HG02943 (cell line): ENCODE data around the gene PEX11B.

Source experiments
- ATAC-seq: cut with Tn5 transposase; IDR thresholded peaks from one replicate; pipeline ENCODE4 v1.9.1; 2021; ENCODE audit warnings: mild to moderate bottlenecking, low read depth, moderate library complexity; ENCODE audit not compliant: unreplicated experiment

Gene PEX11B

GRCh38 chr1:145916745-145917144 lies 1.8 kb downstream of the PEX11B start:
- no peak for ATAC-seq

GRCh38 chr1:145912128-145912641 lies 6.3 kb downstream of the PEX11B start:
- ATAC-seq: no peak

- ATAC-seq: no peak
Observed at GRCh38 chr1:145908653-145909052, 9.9 kb downstream of the PEX11B start.

GRCh38 chr1:145906954-145907753 lies 11.4 kb downstream of the PEX11B start:
- ATAC-seq: no peak

GRCh38 chr1:145901312-145902021 lies 17.1 kb downstream of the PEX11B start:
- ATAC-seq: no peak

- no peak for ATAC-seq
Observed at GRCh38 chr1:145898756-145899155, 19.8 kb downstream of the PEX11B start.

- ATAC-seq: no peak
Observed at GRCh38 chr1:145897969-145898368, 20.5 kb downstream of the PEX11B start.

GRCh38 chr1:145895471-145895870 lies 23.0 kb downstream of the PEX11B start:
- ATAC-seq: no peak

- no peak for ATAC-seq
Observed at GRCh38 chr1:145893306-145894055, 25.0 kb downstream of the PEX11B start.

GRCh38 chr1:145892486-145893087 lies 25.9 kb downstream of the PEX11B start:
- no peak for ATAC-seq

GRCh38 chr1:145891587-145892485 lies 26.7 kb downstream of the PEX11B start:
- no peak for ATAC-seq

- no peak for ATAC-seq
Observed at GRCh38 chr1:145891143-145891542, 27.4 kb downstream of the PEX11B start.

- ATAC-seq: no peak
Observed at GRCh38 chr1:145889722-145890121, 28.8 kb downstream of the PEX11B start.

GRCh38 chr1:145887631-145888030 lies 30.9 kb downstream of the PEX11B start:
- no peak for ATAC-seq

GRCh38 chr1:145886816-145887215 lies 31.7 kb downstream of the PEX11B start:
- ATAC-seq: no peak

GRCh38 chr1:145886390-145886789 lies 32.1 kb downstream of the PEX11B start:
- ATAC-seq: no peak

- peak; percentile 85 for ATAC-seq
Observed at GRCh38 chr1:145885738-145886287, 32.7 kb downstream of the PEX11B start, which contains the start of gene ANKRD35. TSS of gene ANKRD35 (minus strand) at chr1:145885866. CDS start at chr1:145885758, 108 bp downstream.

GRCh38 chr1:145884675-145885074 lies 33.8 kb downstream of the PEX11B start:
- ATAC-seq: no peak

GRCh38 chr1:145879775-145880174 lies 38.7 kb downstream of the PEX11B start:
- no peak for ATAC-seq
